Neural cell (in vitro differentiated cells): ENCODE results near the gene NECAB3. TPM values are rescaled to one million over a fixed set of nuclear protein-coding genes. Genes with fewer than 3 reads are reported as not detected.

Experiments used
- H2AFZ ChIP-seq: fragments of 200-600, 300-800 bp; sonication (generic), shearing (Covaris generic); 2 replicates; pipeline ENCODE4 v1.6.0; 2014; ENCODE audit warnings: low read depth, mild to moderate bottlenecking, antibody characterized with exemption, low read length, moderate library complexity
- H3F3A ChIP-seq: fragments of 200-600 bp; shearing (Covaris generic); 2 replicates; pipeline ENCODE4 v1.6.1; 2016; ENCODE audit warnings: mild to moderate bottlenecking, moderate library complexity, mixed read lengths, antibody characterized with exemption, low read length; ENCODE audit not compliant: insufficient read depth, poor library complexity, severe bottlenecking
- H3K27ac ChIP-seq: fragments of 200-600, 300-800 bp; sonication (generic), shearing (Covaris generic); 2 replicates; pipeline ENCODE4 v1.5.1; 2014; ENCODE audit warnings: mild to moderate bottlenecking, low read length, moderate library complexity
- H3K27me3 ChIP-seq: fragments of 300-800, 200-600 bp; sonication (generic), shearing (Covaris generic); 2 replicates; pipeline ENCODE4 v1.6.0; 2014; ENCODE audit warnings: mild to moderate bottlenecking, low read depth, low read length, moderate library complexity; ENCODE audit not compliant: insufficient read depth
- H3K36me3 ChIP-seq: fragments of 300-800, 200-600 bp; sonication (generic), shearing (Covaris generic); 2 replicates; pipeline ENCODE4 v1.5.1; 2014; ENCODE audit warnings: mild to moderate bottlenecking, antibody characterized with exemption, low read length, moderate library complexity; ENCODE audit not compliant: insufficient read depth
- H3K4me2 ChIP-seq: fragments of 300-800, 200-600 bp; sonication (generic), shearing (Covaris generic); 2 replicates; pipeline ENCODE4 v1.6.0; 2014; ENCODE audit warnings: mild to moderate bottlenecking, low read length
- H3K4me3 ChIP-seq: fragments of 300-800, 200-600 bp; sonication (generic), shearing (Covaris generic); 2 replicates; pipeline ENCODE4 v1.5.1; 2014; ENCODE audit warnings: mild to moderate bottlenecking, low read length, moderate library complexity
- H3K79me2 ChIP-seq: fragments of 200-600 bp; shearing (Covaris generic); replicated peaks from 2 replicates; pipeline ENCODE4 v1.6.0; 2014; ENCODE audit warnings: mild to moderate bottlenecking, low read length, moderate library complexity; ENCODE audit not compliant: insufficient read depth
- H3K9ac ChIP-seq: fragments of 300-800, 200-600 bp; sonication (generic), shearing (Covaris generic); 2 replicates; pipeline ENCODE4 v1.6.1; 2016; ENCODE audit warnings: mild to moderate bottlenecking, low read length, mixed read lengths
- H3K9me2 ChIP-seq: fragments of 200-600 bp; shearing (Covaris generic); 2 replicates; pipeline ENCODE4 v1.6.1; 2016; ENCODE audit warnings: mild to moderate bottlenecking, low read length, mixed read lengths; ENCODE audit not compliant: insufficient read depth
- H3K9me3 ChIP-seq: fragments of 200-600, 300-800 bp; sonication (generic), shearing (Covaris generic); 2 replicates; pipeline ENCODE4 v1.6.1; 2016; ENCODE audit warnings: mild to moderate bottlenecking, mixed run types, low read length, moderate library complexity, mixed read lengths
- H4K20me1 ChIP-seq: fragments of 200-600 bp; shearing (Covaris generic); 2 replicates; pipeline ENCODE4 v1.6.1; 2016; ENCODE audit warnings: mild to moderate bottlenecking, mixed run types; ENCODE audit not compliant: insufficient read depth
- EP300 ChIP-seq: fragments of 450-650 bp; conservative IDR thresholded peaks from 2 replicates; pipeline ENCODE4 v1.6.1; 2014; ENCODE audit warnings: antibody characterized with exemption, mild to moderate bottlenecking, moderate library complexity; ENCODE audit not compliant: poor library complexity, severe bottlenecking
- EZH2 ChIP-seq: fragments of 200-600, 300-800 bp; shearing (Covaris generic), sonication (generic); IDR thresholded peaks from 2 replicates; pipeline ENCODE4 v1.6.1; 2014; ENCODE audit warnings: antibody characterized with exemption, low read length, borderline replicate concordance, mild to moderate bottlenecking; ENCODE audit not compliant: insufficient read depth, poor library complexity, severe bottlenecking
- MXI1 ChIP-seq: fragments of 450-650 bp; conservative IDR thresholded peaks from 2 replicates; pipeline ENCODE4 v1.6.1; 2014; ENCODE audit warnings: antibody characterized with exemption, mild to moderate bottlenecking; ENCODE audit not compliant: poor library complexity, severe bottlenecking
- POLR2AphosphoS5 ChIP-seq: IDR thresholded peaks from 2 replicates; pipeline ENCODE4 v1.6.1; 2012
- RAD21 ChIP-seq: fragments of 450-650 bp; conservative IDR thresholded peaks from 2 replicates; pipeline ENCODE4 v1.6.1; 2014; ENCODE audit warnings: antibody characterized with exemption, mild to moderate bottlenecking, moderate library complexity
- SMC3 ChIP-seq: fragments of 450-650 bp; conservative IDR thresholded peaks from 2 replicates; pipeline ENCODE4 v1.6.1; 2014; ENCODE audit warnings: antibody characterized with exemption, mild to moderate bottlenecking, moderate library complexity; ENCODE audit not compliant: poor library complexity
- TAF1 ChIP-seq: IDR thresholded peaks from 2 replicates; pipeline ENCODE4 v1.6.1; 2012; ENCODE audit warnings: low read depth
- polyA plus RNA-seq: library from polyadenylated mRNA; depleted of rRNA; stranded (reverse); fragments of >200 nt; gene quantifications from 2 replicates; pipeline ENCODE4 v1.2.3, GENCODE V29; 2014
- TF ChIP-seq, protein P1 (sequence below): IDR thresholded peaks from 2 replicates; pipeline ENCODE4 v1.6.1; 2012; ENCODE audit warnings: borderline replicate concordance
- TF ChIP-seq, protein P2 (sequence below): fragments of 450-650 bp; IDR thresholded peaks from 2 replicates; pipeline ENCODE4 v1.5.1; 2014; ENCODE audit warnings: antibody characterized with exemption, mild to moderate bottlenecking, moderate library complexity; ENCODE audit not compliant: poor library complexity, severe bottlenecking

Gene NECAB3
- polyA plus RNA-seq, 1 donor from 2014 or later = 21.4 TPM

DNA sequence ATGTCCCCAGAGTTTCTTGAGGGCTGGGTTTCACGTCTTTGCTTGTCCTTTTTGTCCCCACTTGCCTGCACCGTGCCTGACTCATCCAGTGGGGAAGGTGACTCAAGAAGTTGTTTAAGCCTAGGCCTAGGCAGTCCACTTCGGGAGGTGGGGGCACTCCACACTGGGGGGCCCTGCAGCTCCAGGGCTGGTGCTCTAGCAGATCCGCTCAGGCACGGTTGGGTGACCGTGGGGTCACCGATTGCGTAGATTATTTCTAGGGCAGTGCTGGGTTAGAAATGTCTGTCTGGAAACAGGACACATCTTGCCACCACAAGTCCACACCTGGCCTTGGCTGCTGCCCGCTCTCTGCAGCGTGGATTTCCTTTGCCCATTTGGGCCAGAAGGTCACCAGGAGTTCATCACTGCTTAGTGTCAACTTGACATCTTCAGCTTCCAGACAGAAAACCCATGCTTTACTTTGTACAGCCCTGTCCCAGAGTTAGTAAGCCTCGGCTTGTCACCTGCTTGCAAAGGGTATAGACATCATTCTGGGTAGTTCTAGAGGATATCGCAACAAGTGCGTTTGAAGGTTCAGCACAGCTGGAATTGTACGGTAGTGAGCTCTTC, 25.7 kb downstream of the NECAB3 start:
- H3K4me2 ChIP-seq = no peak overlapping the region
- H3K9me2 ChIP-seq = no peaks in the 10 kb centered on the region
- no peak overlapping the region for H3K9ac ChIP-seq
- H3K36me3 ChIP-seq = peaks cover 6% of the 10 kb centered on the region
- no peak overlapping the region for H3K4me3 ChIP-seq
- H3K27me3 ChIP-seq = no peaks in the 10 kb centered on the region
- no peak overlapping the region for H3K27ac ChIP-seq
- H4K20me1 ChIP-seq = no peaks in the 10 kb centered on the region
- no peak for TF ChIP-seq RAD21
- TF ChIP-seq EZH2 = no peak
- TF ChIP-seq POLR2AphosphoS5 = no peak
- TF ChIP-seq, protein P1, sequence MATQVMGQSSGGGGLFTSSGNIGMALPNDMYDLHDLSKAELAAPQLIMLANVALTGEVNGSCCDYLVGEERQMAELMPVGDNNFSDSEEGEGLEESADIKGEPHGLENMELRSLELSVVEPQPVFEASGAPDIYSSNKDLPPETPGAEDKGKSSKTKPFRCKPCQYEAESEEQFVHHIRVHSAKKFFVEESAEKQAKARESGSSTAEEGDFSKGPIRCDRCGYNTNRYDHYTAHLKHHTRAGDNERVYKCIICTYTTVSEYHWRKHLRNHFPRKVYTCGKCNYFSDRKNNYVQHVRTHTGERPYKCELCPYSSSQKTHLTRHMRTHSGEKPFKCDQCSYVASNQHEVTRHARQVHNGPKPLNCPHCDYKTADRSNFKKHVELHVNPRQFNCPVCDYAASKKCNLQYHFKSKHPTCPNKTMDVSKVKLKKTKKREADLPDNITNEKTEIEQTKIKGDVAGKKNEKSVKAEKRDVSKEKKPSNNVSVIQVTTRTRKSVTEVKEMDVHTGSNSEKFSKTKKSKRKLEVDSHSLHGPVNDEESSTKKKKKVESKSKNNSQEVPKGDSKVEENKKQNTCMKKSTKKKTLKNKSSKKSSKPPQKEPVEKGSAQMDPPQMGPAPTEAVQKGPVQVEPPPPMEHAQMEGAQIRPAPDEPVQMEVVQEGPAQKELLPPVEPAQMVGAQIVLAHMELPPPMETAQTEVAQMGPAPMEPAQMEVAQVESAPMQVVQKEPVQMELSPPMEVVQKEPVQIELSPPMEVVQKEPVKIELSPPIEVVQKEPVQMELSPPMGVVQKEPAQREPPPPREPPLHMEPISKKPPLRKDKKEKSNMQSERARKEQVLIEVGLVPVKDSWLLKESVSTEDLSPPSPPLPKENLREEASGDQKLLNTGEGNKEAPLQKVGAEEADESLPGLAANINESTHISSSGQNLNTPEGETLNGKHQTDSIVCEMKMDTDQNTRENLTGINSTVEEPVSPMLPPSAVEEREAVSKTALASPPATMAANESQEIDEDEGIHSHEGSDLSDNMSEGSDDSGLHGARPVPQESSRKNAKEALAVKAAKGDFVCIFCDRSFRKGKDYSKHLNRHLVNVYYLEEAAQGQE = no peak
- TF ChIP-seq, protein P2, sequence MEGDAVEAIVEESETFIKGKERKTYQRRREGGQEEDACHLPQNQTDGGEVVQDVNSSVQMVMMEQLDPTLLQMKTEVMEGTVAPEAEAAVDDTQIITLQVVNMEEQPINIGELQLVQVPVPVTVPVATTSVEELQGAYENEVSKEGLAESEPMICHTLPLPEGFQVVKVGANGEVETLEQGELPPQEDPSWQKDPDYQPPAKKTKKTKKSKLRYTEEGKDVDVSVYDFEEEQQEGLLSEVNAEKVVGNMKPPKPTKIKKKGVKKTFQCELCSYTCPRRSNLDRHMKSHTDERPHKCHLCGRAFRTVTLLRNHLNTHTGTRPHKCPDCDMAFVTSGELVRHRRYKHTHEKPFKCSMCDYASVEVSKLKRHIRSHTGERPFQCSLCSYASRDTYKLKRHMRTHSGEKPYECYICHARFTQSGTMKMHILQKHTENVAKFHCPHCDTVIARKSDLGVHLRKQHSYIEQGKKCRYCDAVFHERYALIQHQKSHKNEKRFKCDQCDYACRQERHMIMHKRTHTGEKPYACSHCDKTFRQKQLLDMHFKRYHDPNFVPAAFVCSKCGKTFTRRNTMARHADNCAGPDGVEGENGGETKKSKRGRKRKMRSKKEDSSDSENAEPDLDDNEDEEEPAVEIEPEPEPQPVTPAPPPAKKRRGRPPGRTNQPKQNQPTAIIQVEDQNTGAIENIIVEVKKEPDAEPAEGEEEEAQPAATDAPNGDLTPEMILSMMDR = no peak
- no peak for TF ChIP-seq TAF1
- TF ChIP-seq EP300 = no peak
- TF ChIP-seq MXI1 = no peak
- no peak for TF ChIP-seq SMC3
- no peak overlapping the region for H2AFZ ChIP-seq
- no peaks in the 10 kb centered on the region for H3K79me2 ChIP-seq
- H3K9me3 ChIP-seq = no peaks in the 10 kb centered on the region
- H3F3A ChIP-seq = no peaks in the 10 kb centered on the region

DNA sequence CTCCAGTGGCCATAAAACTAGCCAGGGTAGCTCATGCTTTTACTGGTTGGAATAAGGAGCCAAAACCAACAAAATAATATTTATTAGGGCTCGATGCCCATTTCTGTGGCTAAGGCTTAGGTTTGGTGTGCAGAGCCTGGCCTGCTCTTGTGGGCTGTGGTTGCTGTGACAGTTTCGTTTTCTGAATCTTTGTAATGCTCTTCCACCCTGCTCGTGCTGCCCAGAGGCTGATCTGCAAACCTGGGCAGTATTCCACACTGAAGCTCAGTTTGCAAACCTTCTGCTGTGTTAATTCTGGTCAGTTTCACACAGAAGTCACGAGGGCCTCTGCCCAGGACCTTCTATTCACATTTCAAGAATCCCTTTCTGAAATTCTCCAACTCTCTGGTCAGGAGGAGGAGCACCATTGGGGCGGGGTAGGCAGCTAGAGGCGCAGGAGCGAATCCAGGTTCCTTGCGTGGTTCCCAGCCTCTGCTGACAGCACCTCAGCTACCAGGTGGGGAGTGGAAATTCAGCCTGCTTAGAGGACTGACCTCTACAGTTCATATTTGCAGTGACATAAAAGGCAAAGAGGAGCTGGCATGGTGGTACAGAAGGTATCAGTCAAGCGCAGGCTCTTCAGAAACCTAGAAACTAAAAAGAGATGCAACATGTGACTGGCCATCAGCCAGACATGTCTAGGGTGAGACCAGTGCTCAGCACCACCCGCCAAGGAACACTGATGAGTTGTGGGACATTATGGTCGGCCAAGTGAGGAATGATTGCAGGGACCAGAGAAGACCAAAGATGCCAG, 26.4 kb downstream of the NECAB3 start:
- H3K27ac ChIP-seq = no peak overlapping the region
- no peaks in the 10 kb centered on the region for H3F3A ChIP-seq
- H3K4me3 ChIP-seq = no peak overlapping the region
- H3K27me3 ChIP-seq = no peaks in the 10 kb centered on the region
- H3K9me3 ChIP-seq = no peaks in the 10 kb centered on the region
- H2AFZ ChIP-seq = no peak overlapping the region
- no peak for TF ChIP-seq SMC3
- TF ChIP-seq POLR2AphosphoS5 = no peak
- TF ChIP-seq MXI1 = no peak
- TF ChIP-seq EZH2 = no peak
- TF ChIP-seq, protein P2 = no peak
- TF ChIP-seq EP300 = no peak
- TF ChIP-seq RAD21 = no peak
- no peak for TF ChIP-seq TAF1
- TF ChIP-seq, protein P1 = no peak
- no peaks in the 10 kb centered on the region for H3K79me2 ChIP-seq
- no peak overlapping the region for H3K4me2 ChIP-seq
- no peaks in the 10 kb centered on the region for H3K9me2 ChIP-seq
- H4K20me1 ChIP-seq = no peaks in the 10 kb centered on the region
- H3K36me3 ChIP-seq = peaks cover 6% of the 10 kb centered on the region
- no peak overlapping the region for H3K9ac ChIP-seq
